ENCODE measurements around the gene KLK14.

KLK14 gene

DNA sequence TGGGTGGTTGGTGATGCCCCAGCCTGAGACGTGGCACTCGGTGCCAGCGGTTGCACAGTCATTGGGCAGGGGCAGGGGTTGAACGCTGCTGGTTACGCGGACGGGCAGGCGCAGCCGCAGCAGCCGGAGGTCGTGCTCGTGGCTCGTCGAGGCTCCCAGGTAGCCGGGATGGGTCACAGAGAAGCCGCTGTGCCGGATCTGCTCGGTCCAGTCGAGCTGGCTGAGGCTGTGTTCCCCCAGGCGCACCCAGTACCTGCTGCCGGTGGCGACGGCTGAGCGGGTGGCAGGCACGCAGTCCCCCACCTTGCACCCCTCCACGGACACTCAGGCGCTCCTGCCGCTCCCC is 50.8 kb downstream of the KLK14 start:
- Histone ChIP-seq H3K27ac (ENCODE audit: low read depth, low read length) (no peak overlapping the region), H3K4ac (ENCODE audit: low read depth, low read length) (no peak overlapping the region), H3K4me2 (ENCODE audit: low read length) (no peak overlapping the region), H3K18ac (ENCODE audit: low read length) (no peak overlapping the region), H2AK5ac (ENCODE audit: low read length) (no peak overlapping the region), H2BK5ac (ENCODE audit: low read depth, low read length, poor library complexity) (no peak overlapping the region), H4K12ac (ENCODE audit: low read depth, low read length) (no peak overlapping the region), H3K79me1 (ENCODE audit: low read length) (no peaks in the 10 kb centered on the region), H4K8ac (ENCODE audit: low read depth, low read length) (no peak overlapping the region), H3K9me3 (ENCODE audit: insufficient read depth, low read depth, low read length) (no peaks in the 10 kb centered on the region), H3K4me1 (ENCODE audit: control insufficient read depth in 1 of 2, insufficient read depth in 2 of 2, low read length in 2 of 2) (no peaks in the 10 kb centered on the region), H3K14ac (ENCODE audit: low read length) (no peak overlapping the region), H2AFZ (ENCODE audit: insufficient read depth, low read length, poor library complexity) (no peak overlapping the region), H3K27me3 (ENCODE audit: insufficient read depth, low read length) (no peaks in the 10 kb centered on the region), H3K79me2 (ENCODE audit: control insufficient read depth, insufficient read depth, low read length, poor library complexity) (no peaks in the 10 kb centered on the region), H3K36me3 (ENCODE audit: control insufficient read depth in 1 of 2, insufficient read depth in 2 of 2, low read length in 2 of 2) (no peaks in the 10 kb centered on the region), H2BK12ac (ENCODE audit: low read length) (no peak overlapping the region), H2BK120ac (ENCODE audit: insufficient read depth, low read length, poor library complexity) (no peak overlapping the region), H3K9ac (ENCODE audit: low read length) (no peak overlapping the region), H3K4me3 (ENCODE audit: low read depth, low read length) (no peak overlapping the region), H4K91ac (ENCODE audit: low read depth, low read length) (no peak overlapping the region), H3K23ac (ENCODE audit: low read length) (no peak overlapping the region)
- no peak for DNase-seq
- no CpG with 5 or more reads among the region's 28 CpGs for WGBS (ENCODE audit: extremely low coverage, insufficient coverage, insufficient read length)

DNA sequence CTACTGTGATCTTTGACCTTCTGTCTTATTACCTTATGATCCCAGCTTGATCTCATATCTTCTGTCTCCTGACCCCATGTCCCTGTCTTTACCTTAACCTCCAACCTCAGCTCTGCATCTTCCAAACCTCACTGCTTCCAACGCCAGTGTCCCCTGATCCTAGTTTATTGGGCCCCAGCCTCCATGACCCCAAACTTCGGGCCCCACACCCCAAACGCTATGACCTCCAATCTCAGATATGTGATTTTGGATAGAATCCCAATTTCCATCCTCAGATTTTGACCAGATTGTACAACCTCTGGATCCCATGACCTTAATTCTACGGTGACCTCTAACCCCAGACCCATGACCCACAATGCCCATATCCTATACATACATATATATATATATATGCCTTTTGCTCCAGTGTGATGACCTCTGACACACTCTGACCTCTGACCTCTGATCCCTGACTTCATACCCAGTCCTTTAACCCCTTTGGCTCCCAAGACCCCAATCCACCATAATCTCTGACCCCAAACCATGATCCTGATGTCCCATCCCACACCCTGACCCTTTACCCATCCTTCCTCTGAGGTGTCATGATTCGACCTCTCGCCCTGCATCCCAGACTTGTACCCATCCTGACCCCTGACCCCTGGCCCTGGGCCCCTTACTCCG is 51.3 kb downstream of the KLK14 start:
- Histone ChIP-seq H3K4ac (ENCODE audit: low read depth, low read length) (no peak overlapping the region), H3K23ac (ENCODE audit: low read length) (no peak overlapping the region), H3K4me2 (ENCODE audit: low read length) (no peak overlapping the region), H3K4me3 (ENCODE audit: low read depth, low read length) (no peak overlapping the region), H3K18ac (ENCODE audit: low read length) (no peak overlapping the region), H4K8ac (ENCODE audit: low read depth, low read length) (no peak overlapping the region), H3K9me3 (ENCODE audit: insufficient read depth, low read depth, low read length) (no peaks in the 10 kb centered on the region), H4K12ac (ENCODE audit: low read depth, low read length) (no peak overlapping the region), H3K14ac (ENCODE audit: low read length) (no peak overlapping the region), H2BK120ac (ENCODE audit: insufficient read depth, low read length, poor library complexity) (no peak overlapping the region), H3K4me1 (ENCODE audit: control insufficient read depth in 1 of 2, insufficient read depth in 2 of 2, low read length in 2 of 2) (no peaks in the 10 kb centered on the region), H3K79me2 (ENCODE audit: control insufficient read depth, insufficient read depth, low read length, poor library complexity) (no peaks in the 10 kb centered on the region), H4K91ac (ENCODE audit: low read depth, low read length) (no peak overlapping the region), H2BK12ac (ENCODE audit: low read length) (no peak overlapping the region), H3K27ac (ENCODE audit: low read depth, low read length) (no peak overlapping the region), H2BK5ac (ENCODE audit: low read depth, low read length, poor library complexity) (no peak overlapping the region), H3K9ac (ENCODE audit: low read length) (no peak overlapping the region), H2AFZ (ENCODE audit: insufficient read depth, low read length, poor library complexity) (no peak overlapping the region), H3K36me3 (ENCODE audit: control insufficient read depth in 1 of 2, insufficient read depth in 2 of 2, low read length in 2 of 2) (no peaks in the 10 kb centered on the region), H3K27me3 (ENCODE audit: insufficient read depth, low read length) (no peaks in the 10 kb centered on the region), H3K79me1 (ENCODE audit: low read length) (no peaks in the 10 kb centered on the region), H2AK5ac (ENCODE audit: low read length) (no peak overlapping the region)
- DNase-seq, result no peak
- no CpG with 5 or more reads among the region's 7 CpGs for WGBS (ENCODE audit: extremely low coverage, insufficient coverage, insufficient read length)

DNA sequence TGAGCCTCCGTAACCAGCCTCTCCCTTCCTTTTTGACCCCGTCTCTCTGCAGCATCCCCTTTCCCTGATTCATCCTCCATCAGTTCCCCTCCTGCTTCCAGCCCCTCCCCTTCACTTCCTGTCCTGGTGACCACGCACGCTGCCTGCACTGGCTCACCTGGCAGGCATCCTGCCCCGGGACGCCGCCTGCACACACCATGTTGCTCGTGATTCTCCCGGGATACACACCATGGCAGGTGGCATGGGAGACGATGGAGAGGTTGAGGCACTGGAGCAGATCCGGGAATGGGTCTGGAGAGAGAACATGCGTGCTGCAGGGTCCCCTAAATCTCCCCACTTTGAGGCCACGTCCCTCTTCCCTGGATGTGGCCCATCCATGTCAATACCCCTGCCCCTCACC is 52.1 kb downstream of the KLK14 start:
- Histone ChIP-seq H2AFZ (ENCODE audit: insufficient read depth, low read length, poor library complexity) (no peak overlapping the region), H4K91ac (ENCODE audit: low read depth, low read length) (no peak overlapping the region), H3K79me2 (ENCODE audit: control insufficient read depth, insufficient read depth, low read length, poor library complexity) (no peaks in the 10 kb centered on the region), H2BK12ac (ENCODE audit: low read length) (no peak overlapping the region), H2AK5ac (ENCODE audit: low read length) (no peak overlapping the region), H3K23ac (ENCODE audit: low read length) (no peak overlapping the region), H3K9ac (ENCODE audit: low read length) (no peak overlapping the region), H3K79me1 (ENCODE audit: low read length) (no peaks in the 10 kb centered on the region), H4K12ac (ENCODE audit: low read depth, low read length) (no peak overlapping the region), H3K4me3 (ENCODE audit: low read depth, low read length) (no peak overlapping the region), H3K14ac (ENCODE audit: low read length) (no peak overlapping the region), H3K18ac (ENCODE audit: low read length) (no peak overlapping the region), H3K4me2 (ENCODE audit: low read length) (no peak overlapping the region), H3K36me3 (ENCODE audit: control insufficient read depth in 1 of 2, insufficient read depth in 2 of 2, low read length in 2 of 2) (no peaks in the 10 kb centered on the region), H3K27me3 (ENCODE audit: insufficient read depth, low read length) (no peaks in the 10 kb centered on the region), H3K4me1 (ENCODE audit: control insufficient read depth in 1 of 2, insufficient read depth in 2 of 2, low read length in 2 of 2) (no peaks in the 10 kb centered on the region), H2BK120ac (ENCODE audit: insufficient read depth, low read length, poor library complexity) (no peak overlapping the region), H3K9me3 (ENCODE audit: insufficient read depth, low read depth, low read length) (no peaks in the 10 kb centered on the region), H3K27ac (ENCODE audit: low read depth, low read length) (no peak overlapping the region), H4K8ac (ENCODE audit: low read depth, low read length) (no peak overlapping the region), H2BK5ac (ENCODE audit: low read depth, low read length, poor library complexity) (no peak overlapping the region), H3K4ac (ENCODE audit: low read depth, low read length) (no peak overlapping the region)
- no peak for DNase-seq
- no CpG with 5 or more reads among the region's 13 CpGs for WGBS (ENCODE audit: extremely low coverage, insufficient coverage, insufficient read length)

DNA sequence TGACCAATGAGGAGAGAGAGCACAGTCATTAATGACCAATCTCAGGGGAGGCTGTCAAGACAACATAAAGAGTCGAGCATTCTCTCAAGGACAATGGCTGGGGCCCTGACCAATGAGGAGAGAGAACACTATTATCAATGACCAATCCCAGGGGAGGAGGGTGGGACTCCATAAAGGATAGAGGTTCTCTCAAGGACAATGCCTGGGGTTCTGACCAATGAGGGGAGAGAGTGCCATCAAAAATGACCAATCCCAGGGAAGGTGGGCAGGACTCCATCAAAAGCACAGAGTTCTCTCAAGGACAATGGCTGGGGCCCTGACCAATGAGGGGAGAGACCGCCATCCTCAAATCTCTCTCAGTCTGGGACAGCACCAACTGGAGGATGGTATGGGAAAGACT is 53.0 kb downstream of the KLK14 start:
- no peaks in the 10 kb centered on the region for H3K36me3 ChIP-seq (ENCODE audit: control insufficient read depth in 1 of 2, insufficient read depth in 2 of 2, low read length in 2 of 2)
- no CpG with 5 or more reads among the region's 2 CpGs for WGBS (ENCODE audit: extremely low coverage, insufficient coverage, insufficient read length)
- H3K9me3 ChIP-seq (ENCODE audit: insufficient read depth, low read depth, low read length), result no peaks in the 10 kb centered on the region
- no peak overlapping the region for H3K9ac ChIP-seq (ENCODE audit: low read length)
- H3K4me2 ChIP-seq (ENCODE audit: low read length), result no peak overlapping the region
- H2BK12ac ChIP-seq (ENCODE audit: low read length), result no peak overlapping the region
- no peaks in the 10 kb centered on the region for H3K27me3 ChIP-seq (ENCODE audit: insufficient read depth, low read length)
- no peak overlapping the region for H2AK5ac ChIP-seq (ENCODE audit: low read length)
- H2BK5ac ChIP-seq (ENCODE audit: low read depth, low read length, poor library complexity), result no peak overlapping the region
- no peaks in the 10 kb centered on the region for H3K79me1 ChIP-seq (ENCODE audit: low read length)
- H3K27ac ChIP-seq (ENCODE audit: low read depth, low read length), result no peak overlapping the region
- H3K4me1 ChIP-seq (ENCODE audit: control insufficient read depth in 1 of 2, insufficient read depth in 2 of 2, low read length in 2 of 2), result no peaks in the 10 kb centered on the region
- no peak overlapping the region for H4K12ac ChIP-seq (ENCODE audit: low read depth, low read length)
- H3K79me2 ChIP-seq (ENCODE audit: control insufficient read depth, insufficient read depth, low read length, poor library complexity), result no peaks in the 10 kb centered on the region
- no peak overlapping the region for H3K4me3 ChIP-seq (ENCODE audit: low read depth, low read length)
- H3K14ac ChIP-seq (ENCODE audit: low read length), result no peak overlapping the region
- no peak overlapping the region for H4K8ac ChIP-seq (ENCODE audit: low read depth, low read length)
- H2BK120ac ChIP-seq (ENCODE audit: insufficient read depth, low read length, poor library complexity), result no peak overlapping the region
- no peak overlapping the region for H3K23ac ChIP-seq (ENCODE audit: low read length)
- H4K91ac ChIP-seq (ENCODE audit: low read depth, low read length), result no peak overlapping the region
- no peak overlapping the region for H3K4ac ChIP-seq (ENCODE audit: low read depth, low read length)
- no peak overlapping the region for H2AFZ ChIP-seq (ENCODE audit: insufficient read depth, low read length, poor library complexity)
- no peak overlapping the region for H3K18ac ChIP-seq (ENCODE audit: low read length)
- DNase-seq, result no peak

All from trophoblast cell (in vitro differentiated cells and primary cell).